GM21390 (cell line): ENCODE results near the gene TMEM132D.

Experiments used
- ATAC-seq: cut with Tn5 transposase; IDR thresholded peaks from one replicate; pipeline ENCODE4 v1.9.1; 2021; ENCODE audit not compliant: unreplicated experiment

TMEM132D gene

GRCh38 chr12:129138776-129139175, 765.0 kb downstream of the TMEM132D start:
- ATAC-seq, result no peak

GRCh38 chr12:129136694-129137325, 767.0 kb downstream of the TMEM132D start:
- no peak for ATAC-seq

- no peak for ATAC-seq
These were observed 776.1 kb downstream of the TMEM132D start for GRCh38 chr12:129127771-129128170.

- ATAC-seq, result no peak
These were observed 776.6 kb downstream of the TMEM132D start for GRCh38 chr12:129127211-129127610.

GRCh38 chr12:129119537-129119936, 784.3 kb downstream of the TMEM132D start:
- ATAC-seq, result no peak

- ATAC-seq, result no peak
These were observed 788.3 kb downstream of the TMEM132D start for GRCh38 chr12:129115558-129115957.

GRCh38 chr12:129110575-129110974, 793.2 kb downstream of the TMEM132D start:
- no peak for ATAC-seq

- ATAC-seq, result no peak
These were observed 794.4 kb downstream of the TMEM132D start for GRCh38 chr12:129109174-129110001.

- no peak for ATAC-seq
These were observed 797.1 kb downstream of the TMEM132D start for GRCh38 chr12:129106772-129107171.

- no peak for ATAC-seq
These were observed 800.6 kb downstream of the TMEM132D start for GRCh38 chr12:129103231-129103630.

- no peak for ATAC-seq
These were observed 801.6 kb downstream of the TMEM132D start for GRCh38 chr12:129102233-129102632.

GRCh38 chr12:129101816-129102215, 802.0 kb downstream of the TMEM132D start:
- ATAC-seq, result no peak

GRCh38 chr12:129101404-129101803, 802.4 kb downstream of the TMEM132D start:
- ATAC-seq, result no peak

- ATAC-seq, result no peak
These were observed 806.4 kb downstream of the TMEM132D start for GRCh38 chr12:129097451-129097850.

GRCh38 chr12:129096968-129097367, 806.9 kb downstream of the TMEM132D start:
- no peak for ATAC-seq

- ATAC-seq, result no peak
These were observed 807.6 kb downstream of the TMEM132D start for GRCh38 chr12:129096184-129096583.

GRCh38 chr12:129089576-129089975, 814.2 kb downstream of the TMEM132D start:
- no peak for ATAC-seq

- ATAC-seq, result no peak
These were observed 818.7 kb downstream of the TMEM132D start for GRCh38 chr12:129084875-129085826.

GRCh38 chr12:129083121-129083840, 820.5 kb downstream of the TMEM132D start:
- ATAC-seq, result no peak

- no peak for ATAC-seq
These were observed 821.4 kb downstream of the TMEM132D start for GRCh38 chr12:129082441-129082840.
